ENCODE measurements around the gene CYP27A1. TPM values are rescaled to one million over a fixed set of nuclear protein-coding genes. Genes with fewer than 3 reads are reported as not detected.

The CYP27A1 gene
- total and polyA plus RNA-seq, 2 of the 4 experiments (the other 2 are of a cell fraction) = 5.2 to 5.3 TPM

DNA sequence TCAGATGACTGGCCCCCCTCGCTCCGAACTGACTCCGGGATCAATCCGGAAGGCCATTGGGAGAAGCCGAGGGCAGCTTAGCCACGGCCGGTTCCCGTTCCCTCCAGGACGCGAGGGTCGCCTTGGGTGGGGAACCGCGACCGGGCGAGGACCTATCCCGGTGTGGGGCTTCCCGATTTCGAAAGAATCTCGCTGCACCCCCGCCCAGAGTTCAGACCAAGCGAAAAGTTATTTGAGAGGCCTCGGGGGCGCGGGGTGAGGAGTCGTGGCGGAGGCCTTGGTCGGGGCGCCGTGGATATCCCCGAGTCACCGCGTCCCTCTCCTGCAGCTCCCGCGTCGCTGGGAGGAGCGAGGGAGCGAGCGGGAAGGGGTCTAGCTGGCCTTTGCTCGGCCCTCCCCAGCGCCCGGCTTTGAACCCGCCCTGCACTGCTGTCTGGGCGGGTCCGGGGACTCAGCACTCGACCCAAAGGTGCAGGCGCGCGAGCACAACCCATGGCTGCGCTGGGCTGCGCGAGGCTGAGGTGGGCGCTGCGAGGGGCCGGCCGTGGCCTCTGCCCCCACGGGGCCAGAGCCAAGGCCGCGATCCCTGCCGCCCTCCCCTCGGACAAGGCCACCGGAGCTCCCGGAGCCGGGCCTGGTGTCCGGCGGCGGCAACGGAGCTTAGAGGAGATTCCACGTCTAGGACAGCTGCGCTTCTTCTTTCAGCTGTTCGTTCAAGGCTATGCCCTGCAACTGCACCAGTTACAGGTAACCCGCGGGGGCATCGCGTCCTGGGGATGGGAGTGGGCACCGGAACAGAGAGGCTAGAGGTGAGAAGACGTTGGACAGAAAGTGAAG lies at the start of gene CYP27A1 (continued):
- TF ChIP-seq, protein P1, sequence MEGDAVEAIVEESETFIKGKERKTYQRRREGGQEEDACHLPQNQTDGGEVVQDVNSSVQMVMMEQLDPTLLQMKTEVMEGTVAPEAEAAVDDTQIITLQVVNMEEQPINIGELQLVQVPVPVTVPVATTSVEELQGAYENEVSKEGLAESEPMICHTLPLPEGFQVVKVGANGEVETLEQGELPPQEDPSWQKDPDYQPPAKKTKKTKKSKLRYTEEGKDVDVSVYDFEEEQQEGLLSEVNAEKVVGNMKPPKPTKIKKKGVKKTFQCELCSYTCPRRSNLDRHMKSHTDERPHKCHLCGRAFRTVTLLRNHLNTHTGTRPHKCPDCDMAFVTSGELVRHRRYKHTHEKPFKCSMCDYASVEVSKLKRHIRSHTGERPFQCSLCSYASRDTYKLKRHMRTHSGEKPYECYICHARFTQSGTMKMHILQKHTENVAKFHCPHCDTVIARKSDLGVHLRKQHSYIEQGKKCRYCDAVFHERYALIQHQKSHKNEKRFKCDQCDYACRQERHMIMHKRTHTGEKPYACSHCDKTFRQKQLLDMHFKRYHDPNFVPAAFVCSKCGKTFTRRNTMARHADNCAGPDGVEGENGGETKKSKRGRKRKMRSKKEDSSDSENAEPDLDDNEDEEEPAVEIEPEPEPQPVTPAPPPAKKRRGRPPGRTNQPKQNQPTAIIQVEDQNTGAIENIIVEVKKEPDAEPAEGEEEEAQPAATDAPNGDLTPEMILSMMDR (conservative IDR thresholded peaks at IDR 0.05; ENCODE audit: low read depth, low read length) = no peak
- no peak for TF ChIP-seq MAFK (IDR thresholded peaks at IDR 0.05; ENCODE audit: low read depth, low read length)

Data from IMR-90 (cell line).